Trophoblast cell (in vitro differentiated cells and primary cell): Measurements from ENCODE around the gene ISCU.

ENCODE experiments used
- DNase-seq, 2 donors: peaks; one replicate each; pipeline ENCODE4 v3.0.0-alpha.2; 2016
- H2AFZ ChIP-seq: 2 replicates; pipeline ENCODE4 v1.6.1; 2013; ENCODE audit warnings: low read length, moderate library complexity, mild to moderate bottlenecking; ENCODE audit not compliant: insufficient read depth, poor library complexity
- H2AK5ac ChIP-seq: 2 replicates; pipeline ENCODE4 v1.6.1; 2013; ENCODE audit warnings: mild to moderate bottlenecking, low read length
- H2BK120ac ChIP-seq: 2 replicates; pipeline ENCODE4 v1.6.1; 2013; ENCODE audit warnings: low read length, mild to moderate bottlenecking, moderate library complexity; ENCODE audit not compliant: insufficient read depth, poor library complexity
- H2BK12ac ChIP-seq: 2 replicates; pipeline ENCODE4 v1.6.1; 2013; ENCODE audit warnings: mild to moderate bottlenecking, low read length, moderate library complexity
- H2BK5ac ChIP-seq: 2 replicates; pipeline ENCODE4 v1.6.1; 2013; ENCODE audit warnings: low read length, low read depth, moderate library complexity, mild to moderate bottlenecking; ENCODE audit not compliant: poor library complexity
- H3K14ac ChIP-seq: 2 replicates; pipeline ENCODE4 v1.6.1; 2013; ENCODE audit warnings: mild to moderate bottlenecking, low read length
- H3K18ac ChIP-seq: 2 replicates; pipeline ENCODE4 v1.6.1; 2013; ENCODE audit warnings: mild to moderate bottlenecking, low read length
- H3K23ac ChIP-seq: 2 replicates; pipeline ENCODE4 v1.6.1; 2013; ENCODE audit warnings: low read length
- H3K27ac ChIP-seq: 2 replicates; pipeline ENCODE4 v1.5.1; 2013; ENCODE audit warnings: low read depth, mild to moderate bottlenecking, inconsistent platforms, low read length, moderate library complexity
- H3K27me3 ChIP-seq: 2 replicates; pipeline ENCODE4 v1.6.1; 2013; ENCODE audit warnings: inconsistent platforms, mild to moderate bottlenecking, low read length, moderate library complexity; ENCODE audit not compliant: insufficient read depth
- H3K36me3 ChIP-seq, 2 experiments: 1 replicate in 1 of 2; 2 replicates in 1 of 2; pipeline ENCODE4 v1.6.1; 2013; ENCODE audit warnings: low read length in 2 of 2, mild to moderate bottlenecking in 2 of 2, moderate library complexity in 1 of 2; ENCODE audit not compliant: insufficient read depth in 2 of 2, control insufficient read depth in 1 of 2
- H3K4ac ChIP-seq: 2 replicates; pipeline ENCODE4 v1.6.1; 2013; ENCODE audit warnings: low read depth, mild to moderate bottlenecking, low read length, moderate library complexity
- H3K4me1 ChIP-seq, 2 experiments: 1 replicate in 1 of 2; 2 replicates in 1 of 2; pipeline ENCODE4 v1.6.1; 2013; ENCODE audit warnings: low read length in 2 of 2, mild to moderate bottlenecking in 2 of 2, moderate library complexity in 1 of 2; ENCODE audit not compliant: insufficient read depth in 2 of 2, control insufficient read depth in 1 of 2
- H3K4me2 ChIP-seq: 2 replicates; pipeline ENCODE4 v1.6.1; 2013; ENCODE audit warnings: inconsistent platforms, mild to moderate bottlenecking, low read length, moderate library complexity
- H3K4me3 ChIP-seq: 2 replicates; pipeline ENCODE4 v1.5.1; 2013; ENCODE audit warnings: mild to moderate bottlenecking, low read depth, low read length, inconsistent platforms
- H3K79me1 ChIP-seq: one replicate; pipeline ENCODE4 v1.6.1; 2013; ENCODE audit warnings: low read length
- H3K79me2 ChIP-seq: 2 replicates; pipeline ENCODE4 v1.6.1; 2013; ENCODE audit warnings: low read length, mild to moderate bottlenecking; ENCODE audit not compliant: control insufficient read depth, insufficient read depth, poor library complexity
- H3K9ac ChIP-seq: 2 replicates; pipeline ENCODE4 v1.6.1; 2013; ENCODE audit warnings: mild to moderate bottlenecking, low read length
- H3K9me3 ChIP-seq: 2 replicates; pipeline ENCODE4 v1.6.1; 2013; ENCODE audit warnings: low read depth, mild to moderate bottlenecking, control low read depth, inconsistent platforms, low read length; ENCODE audit not compliant: insufficient read depth
- H4K12ac ChIP-seq: 2 replicates; pipeline ENCODE4 v1.6.1; 2013; ENCODE audit warnings: low read depth, mild to moderate bottlenecking, low read length, moderate library complexity
- H4K8ac ChIP-seq: 2 replicates; pipeline ENCODE4 v1.6.1; 2013; ENCODE audit warnings: low read depth, mild to moderate bottlenecking, low read length, moderate library complexity
- H4K91ac ChIP-seq: one replicate; pipeline ENCODE4 v1.6.1; 2013; ENCODE audit warnings: low read depth, mild to moderate bottlenecking, low read length, moderate library complexity
- WGBS: extraction: QIAGEN DNeasy Blood & Tissue Kit; methylation state at CpG from one replicate; pipeline ENCODE4 v1.1.7; 2013; ENCODE audit warnings: missing lambda C conversion rate; ENCODE audit not compliant: insufficient read length, insufficient coverage; ENCODE audit errors: extremely low coverage; 5-methylcytosine and 5-hydroxymethylcytosine counted together

The ISCU gene

GRCh38 chr12:108519558-108519957 is 42.8 kb upstream of the ISCU start:
- H4K12ac ChIP-seq = no peak overlapping the region
- no peak overlapping the region for H3K14ac ChIP-seq
- no peak overlapping the region for H3K4me3 ChIP-seq
- peaks cover 5% of the 10 kb centered on the region for H3K79me2 ChIP-seq
- no peak overlapping the region for H3K27ac ChIP-seq
- no peak overlapping the region for H4K91ac ChIP-seq
- H3K4me1 ChIP-seq = peaks cover 8 to 9% of the 10 kb centered on the region in 2 experiments
- H2BK5ac ChIP-seq = no peak overlapping the region
- H2AK5ac ChIP-seq = no peak overlapping the region
- no peak overlapping the region for H3K23ac ChIP-seq
- no peak overlapping the region for H4K8ac ChIP-seq
- H2BK120ac ChIP-seq = no peak overlapping the region
- H3K4ac ChIP-seq = no peak overlapping the region
- no peak overlapping the region for H2BK12ac ChIP-seq
- H3K18ac ChIP-seq = no peak overlapping the region
- DNase-seq = no peak
- H2AFZ ChIP-seq = no peak overlapping the region
- peaks cover 50 to 60% of the 10 kb centered on the region in 2 experiments for H3K36me3 ChIP-seq
- no CpG with 5 or more reads among the region's 4 CpGs for WGBS
- no peak overlapping the region for H3K4me2 ChIP-seq
- no peaks in the 10 kb centered on the region for H3K27me3 ChIP-seq
- H3K9ac ChIP-seq = no peak overlapping the region
- peaks cover 5% of the 10 kb centered on the region for H3K79me1 ChIP-seq
- no peaks in the 10 kb centered on the region for H3K9me3 ChIP-seq

- no CpG with 5 or more reads among the region's 14 CpGs for WGBS
- Histone ChIP-seq H4K91ac (no peak overlapping the region), H3K36me3 (peaks cover 69 to 84% of the 10 kb centered on the region in 2 experiments)
These were observed 39.0 kb upstream of the ISCU start for GRCh38 chr12:108523365-108523764.

GRCh38 chr12:108525681-108526080 is 36.7 kb upstream of the ISCU start:
- no peak overlapping the region for H2AFZ ChIP-seq
- H2BK5ac ChIP-seq = no peak overlapping the region
- H3K14ac ChIP-seq = no peak overlapping the region
- H3K4me2 ChIP-seq = no peak overlapping the region
- H3K79me1 ChIP-seq = no peaks in the 10 kb centered on the region
- no peak overlapping the region for H4K91ac ChIP-seq
- H3K36me3 ChIP-seq = peaks cover 68 to 85% of the 10 kb centered on the region in 2 experiments
- no peak overlapping the region for H3K23ac ChIP-seq
- H3K4me3 ChIP-seq = no peak overlapping the region
- no CpG with 5 or more reads among the region's 5 CpGs for WGBS
- H3K4ac ChIP-seq = no peak overlapping the region
- no peak overlapping the region for H3K18ac ChIP-seq
- H3K9me3 ChIP-seq = no peaks in the 10 kb centered on the region
- no peak overlapping the region for H4K12ac ChIP-seq
- H2AK5ac ChIP-seq = no peak overlapping the region
- H4K8ac ChIP-seq = no peak overlapping the region
- no peak for DNase-seq
- H3K27ac ChIP-seq = no peak overlapping the region
- no peaks in the 10 kb centered on the region for H3K4me1 ChIP-seq
- no peak overlapping the region for H2BK12ac ChIP-seq
- no peak overlapping the region for H2BK120ac ChIP-seq
- no peaks in the 10 kb centered on the region for H3K27me3 ChIP-seq
- no peaks in the 10 kb centered on the region for H3K79me2 ChIP-seq
- H3K9ac ChIP-seq = no peak overlapping the region

More at GRCh38 chr12:108523365-108523764, 39.0 kb upstream of the ISCU start:
- no peak overlapping the region for H2BK120ac ChIP-seq
- H2AK5ac ChIP-seq = no peak overlapping the region
- H4K12ac ChIP-seq = no peak overlapping the region
- H3K4me1 ChIP-seq = no peaks in the 10 kb centered on the region
- H4K8ac ChIP-seq = no peak overlapping the region
- no peak overlapping the region for H3K23ac ChIP-seq
- no peak overlapping the region for H3K9ac ChIP-seq
- H3K14ac ChIP-seq = no peak overlapping the region
- no peaks in the 10 kb centered on the region for H3K27me3 ChIP-seq
- H3K4ac ChIP-seq = no peak overlapping the region
- no peaks in the 10 kb centered on the region for H3K79me1 ChIP-seq
- no peak for DNase-seq
- no peak overlapping the region for H3K18ac ChIP-seq
- no peak overlapping the region for H3K4me2 ChIP-seq
- H2BK5ac ChIP-seq = no peak overlapping the region
- no peak overlapping the region for H3K4me3 ChIP-seq
- H3K9me3 ChIP-seq = no peaks in the 10 kb centered on the region
- no peak overlapping the region for H3K27ac ChIP-seq
- H2AFZ ChIP-seq = no peak overlapping the region
- no peaks in the 10 kb centered on the region for H3K79me2 ChIP-seq
- H2BK12ac ChIP-seq = no peak overlapping the region

- Histone ChIP-seq H3K4me3 (no peak overlapping the region), H3K27me3 (no peaks in the 10 kb centered on the region), H4K91ac (no peak overlapping the region), H2BK12ac (no peak overlapping the region), H3K4me2 (no peak overlapping the region), H3K9ac (no peak overlapping the region), H3K4ac (no peak overlapping the region), H3K36me3 (peaks cover 65 to 80% of the 10 kb centered on the region in 2 experiments), H3K23ac (no peak overlapping the region), H2BK120ac (no peak overlapping the region), H3K79me1 (no peaks in the 10 kb centered on the region), H3K27ac (no peak overlapping the region), H3K9me3 (no peaks in the 10 kb centered on the region), H3K79me2 (no peaks in the 10 kb centered on the region), H2AK5ac (no peak overlapping the region), H4K8ac (no peak overlapping the region), H4K12ac (no peak overlapping the region), H2AFZ (no peak overlapping the region), H3K4me1 (no peaks in the 10 kb centered on the region), H3K14ac (no peak overlapping the region), H3K18ac (no peak overlapping the region), H2BK5ac (no peak overlapping the region)
- no peak for DNase-seq
- WGBS = no CpG with 5 or more reads among the region's 10 CpGs
These were observed 35.8 kb upstream of the ISCU start for GRCh38 chr12:108526482-108527165.
